ENCODE data around the gene JMJD6.
A peak's percentile ranks its signal among the peaks of the same experiment; 100 is the strongest.

The JMJD6 gene

DNA sequence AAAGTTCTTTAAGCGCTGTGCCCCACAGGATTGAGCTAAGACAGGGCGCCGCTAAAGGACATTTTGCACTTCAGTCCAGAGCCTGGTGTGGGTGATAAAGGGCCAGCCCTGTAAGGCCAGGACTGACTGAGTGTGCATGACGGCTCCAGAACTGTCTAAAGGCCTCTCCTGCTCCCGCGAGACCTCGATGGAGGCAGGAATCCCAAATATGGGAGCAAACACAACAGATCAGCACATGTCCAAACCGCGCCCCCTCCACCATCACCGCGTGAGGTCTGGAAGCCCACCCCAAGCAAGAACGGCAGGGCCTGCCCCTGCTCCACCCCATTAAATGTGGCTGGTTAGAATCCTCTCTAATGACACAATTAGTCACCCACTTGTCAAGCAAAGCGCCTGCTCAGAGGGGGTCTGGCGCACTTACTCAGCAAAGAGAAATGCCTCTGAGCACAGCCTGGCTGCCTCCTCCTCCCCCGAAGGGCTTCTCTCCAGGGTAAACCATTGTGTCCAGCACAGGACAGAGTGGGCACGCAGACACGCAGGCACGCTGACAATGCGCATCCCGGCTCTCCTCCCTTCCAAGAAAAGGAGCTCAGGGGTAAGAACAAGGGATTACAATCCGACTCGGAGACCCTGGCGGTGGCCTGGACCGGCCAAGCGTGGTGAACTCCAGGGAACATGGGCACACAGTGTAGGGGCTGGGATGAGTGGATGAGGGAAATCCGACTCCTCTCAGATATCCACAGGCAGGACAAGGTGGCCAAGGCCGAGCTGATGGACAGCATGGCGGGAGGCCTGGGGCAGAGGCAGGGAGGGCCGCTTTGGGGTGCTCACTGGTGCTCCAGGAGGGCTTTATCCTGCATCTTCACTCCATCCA, 17.1 kb downstream of the JMJD6 start:
- peak; percentile 77 for DNase-seq
- H3K9me3 Mint-ChIP-seq: no peaks in the 10 kb centered on the region
- peak overlapping the region; percentile 66 for H3K27ac Mint-ChIP-seq
- H3K36me3 Mint-ChIP-seq (ENCODE audit: low read depth): no peaks in the 10 kb centered on the region
- H3K27me3 Mint-ChIP-seq (ENCODE audit: low read depth, poor library complexity): peaks cover 43% of the 10 kb centered on the region
- peaks cover 34% of the 10 kb centered on the region for H3K4me1 Mint-ChIP-seq
- H3K4me3 Mint-ChIP-seq: peak overlapping the region; percentile 87
- TF ChIP-seq, protein P1, sequence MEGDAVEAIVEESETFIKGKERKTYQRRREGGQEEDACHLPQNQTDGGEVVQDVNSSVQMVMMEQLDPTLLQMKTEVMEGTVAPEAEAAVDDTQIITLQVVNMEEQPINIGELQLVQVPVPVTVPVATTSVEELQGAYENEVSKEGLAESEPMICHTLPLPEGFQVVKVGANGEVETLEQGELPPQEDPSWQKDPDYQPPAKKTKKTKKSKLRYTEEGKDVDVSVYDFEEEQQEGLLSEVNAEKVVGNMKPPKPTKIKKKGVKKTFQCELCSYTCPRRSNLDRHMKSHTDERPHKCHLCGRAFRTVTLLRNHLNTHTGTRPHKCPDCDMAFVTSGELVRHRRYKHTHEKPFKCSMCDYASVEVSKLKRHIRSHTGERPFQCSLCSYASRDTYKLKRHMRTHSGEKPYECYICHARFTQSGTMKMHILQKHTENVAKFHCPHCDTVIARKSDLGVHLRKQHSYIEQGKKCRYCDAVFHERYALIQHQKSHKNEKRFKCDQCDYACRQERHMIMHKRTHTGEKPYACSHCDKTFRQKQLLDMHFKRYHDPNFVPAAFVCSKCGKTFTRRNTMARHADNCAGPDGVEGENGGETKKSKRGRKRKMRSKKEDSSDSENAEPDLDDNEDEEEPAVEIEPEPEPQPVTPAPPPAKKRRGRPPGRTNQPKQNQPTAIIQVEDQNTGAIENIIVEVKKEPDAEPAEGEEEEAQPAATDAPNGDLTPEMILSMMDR (IDR thresholded peaks at IDR 0.05): no peak

DNA sequence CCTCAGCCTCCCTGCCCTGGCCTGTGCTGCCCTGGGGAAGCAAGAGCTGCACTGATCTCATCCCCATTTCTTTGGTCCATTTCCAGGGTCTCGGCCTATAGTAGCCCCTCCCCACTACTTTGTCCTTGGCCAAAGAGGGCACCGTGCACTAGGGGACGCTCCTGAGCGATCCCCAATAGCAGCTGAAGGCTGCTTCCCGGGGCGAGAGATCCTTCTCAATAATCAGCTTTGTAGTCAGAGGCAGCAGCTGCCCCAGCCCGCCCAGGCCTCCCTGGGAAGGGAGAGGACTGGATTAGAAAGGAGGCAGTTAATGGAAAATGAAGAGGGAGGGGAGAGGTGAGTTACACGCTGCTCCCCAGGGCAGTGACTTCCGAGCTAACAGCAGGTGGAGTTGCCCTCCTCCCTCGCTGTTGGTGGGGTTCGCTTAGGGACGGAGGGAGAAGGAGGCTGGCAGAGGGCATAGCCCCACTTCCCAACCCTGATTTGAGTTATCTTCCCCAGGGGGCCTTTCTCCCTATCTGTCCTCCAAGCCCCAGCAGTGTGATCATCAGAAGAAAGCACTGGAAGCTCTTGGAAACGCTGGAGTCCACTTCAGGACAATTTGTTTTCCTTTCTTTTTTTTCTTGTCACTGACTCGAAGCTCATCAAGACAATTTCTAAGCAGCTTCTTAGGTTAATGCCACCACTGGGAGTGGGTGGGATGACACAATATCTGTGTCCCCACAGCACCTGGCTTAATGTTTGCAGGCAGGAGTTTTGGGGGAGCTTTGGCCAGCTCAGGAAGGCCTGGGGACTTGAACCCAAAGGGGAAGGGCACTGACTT, 18.2 kb downstream of the JMJD6 start:
- Mint-ChIP-seq H3K27me3 (ENCODE audit: low read depth, poor library complexity) (peaks cover 43% of the 10 kb centered on the region), H3K27ac (no peak overlapping the region), H3K9me3 (no peaks in the 10 kb centered on the region), H3K4me1 (peaks cover 40% of the 10 kb centered on the region), H3K36me3 (ENCODE audit: low read depth) (no peaks in the 10 kb centered on the region), H3K4me3 (peak overlapping the region; percentile 33)
- TF ChIP-seq, protein P1 (IDR thresholded peaks at IDR 0.05): peak; percentile 59
- DNase-seq: peak; percentile 67

DNA sequence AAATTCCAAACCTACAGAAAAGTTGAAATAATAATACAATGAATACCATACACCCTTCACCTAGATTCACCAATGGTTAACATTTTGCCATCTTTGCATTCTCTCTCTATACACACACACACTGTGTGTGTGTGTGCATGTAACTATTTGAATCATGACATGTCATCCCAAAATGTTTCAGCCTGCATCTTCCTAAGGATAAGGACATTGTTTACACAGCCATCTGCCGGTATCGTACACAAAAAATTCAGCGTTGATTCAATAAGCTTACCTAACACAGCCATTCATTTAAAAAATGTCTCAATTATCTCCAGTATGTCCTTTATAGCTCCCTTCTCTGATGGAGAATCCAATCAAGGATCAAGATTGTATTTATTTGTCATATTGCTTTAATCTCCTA, 19.6 kb downstream of the JMJD6 start:
- H3K27ac Mint-ChIP-seq: no peak overlapping the region
- DNase-seq: no peak
- no peaks in the 10 kb centered on the region for H3K9me3 Mint-ChIP-seq
- peaks cover 41% of the 10 kb centered on the region for H3K27me3 Mint-ChIP-seq (ENCODE audit: low read depth, poor library complexity)
- H3K4me1 Mint-ChIP-seq: peaks cover 53% of the 10 kb centered on the region
- no peaks in the 10 kb centered on the region for H3K36me3 Mint-ChIP-seq (ENCODE audit: low read depth)
- H3K4me3 Mint-ChIP-seq: no peak overlapping the region
- TF ChIP-seq, protein P1 (IDR thresholded peaks at IDR 0.05): no peak

DNA sequence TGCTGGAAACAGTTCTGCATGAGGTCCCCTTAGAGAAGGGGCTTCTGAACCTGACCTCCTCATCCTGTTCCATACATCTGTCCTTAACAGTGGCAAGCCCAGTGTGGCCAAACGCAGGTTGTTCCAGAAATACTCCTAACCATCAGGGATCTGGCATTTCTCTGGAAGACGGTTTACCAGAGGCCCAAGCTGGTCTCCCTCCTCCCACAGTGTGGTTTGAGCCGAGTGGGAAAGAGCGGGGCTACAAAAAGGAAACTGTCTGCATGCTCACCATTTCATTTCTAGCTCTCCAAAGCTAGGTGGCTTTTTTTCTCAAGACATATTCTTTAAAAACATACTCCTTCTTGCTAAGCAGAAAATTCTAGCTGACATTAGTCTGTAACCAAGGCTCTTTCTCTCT, 21.6 kb downstream of the JMJD6 start:
- Mint-ChIP-seq H3K4me1 (peaks cover 61% of the 10 kb centered on the region), H3K27me3 (ENCODE audit: low read depth, poor library complexity) (peaks cover 31% of the 10 kb centered on the region), H3K36me3 (ENCODE audit: low read depth) (no peaks in the 10 kb centered on the region), H3K27ac (no peak overlapping the region), H3K9me3 (no peaks in the 10 kb centered on the region), H3K4me3 (no peak overlapping the region)
- TF ChIP-seq, protein P1 (IDR thresholded peaks at IDR 0.05): no peak
- no peak for DNase-seq

DNA sequence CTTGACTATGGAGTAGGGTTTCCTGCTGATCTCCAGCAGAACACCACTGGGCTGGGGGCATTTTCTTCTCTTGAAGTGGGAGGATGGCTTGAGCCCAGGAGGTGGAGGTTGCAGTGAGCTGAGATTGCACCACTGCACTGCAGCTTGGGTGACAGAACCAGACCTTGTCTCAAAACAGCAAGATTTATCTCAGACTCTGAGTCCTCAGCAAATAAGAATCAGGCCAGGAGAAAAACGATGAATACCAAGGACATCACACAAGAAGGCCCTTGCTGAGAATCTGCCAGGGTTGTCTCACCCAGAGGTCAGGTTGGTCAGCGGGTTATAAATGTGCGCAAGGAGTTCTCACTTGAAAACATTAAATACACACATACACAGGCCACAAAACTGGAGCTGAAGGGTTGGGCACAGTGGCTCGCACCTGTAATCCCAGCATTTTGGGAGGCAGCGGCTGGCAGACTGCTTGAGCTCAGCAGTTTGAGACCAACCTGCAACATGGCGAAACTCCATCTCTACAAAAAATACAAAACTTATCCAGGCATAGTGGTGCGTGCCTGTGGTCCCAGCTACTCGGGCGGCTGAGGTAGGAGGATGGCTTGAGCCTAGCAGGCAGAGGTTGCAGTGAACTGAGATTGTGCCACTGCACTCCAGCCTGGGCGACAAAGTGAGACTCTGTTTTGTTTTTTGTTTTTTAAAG, 23.3 kb downstream of the JMJD6 start:
- H3K9me3 Mint-ChIP-seq: no peaks in the 10 kb centered on the region
- H3K36me3 Mint-ChIP-seq (ENCODE audit: low read depth): no peaks in the 10 kb centered on the region
- H3K4me1 Mint-ChIP-seq: peaks cover 60% of the 10 kb centered on the region
- no peak overlapping the region for H3K4me3 Mint-ChIP-seq
- TF ChIP-seq, protein P1 (IDR thresholded peaks at IDR 0.05): no peak
- no peak for DNase-seq
- no peak overlapping the region for H3K27ac Mint-ChIP-seq
- peaks cover 27% of the 10 kb centered on the region for H3K27me3 Mint-ChIP-seq (ENCODE audit: low read depth, poor library complexity)

Data from nephron progenitor cell (in vitro differentiated cells).